OCI-LY7 (cell line): ENCODE results near the gene MYL11. TPM values are rescaled to one million over a fixed set of nuclear protein-coding genes. Genes with fewer than 3 reads are reported as not detected.
A peak's percentile ranks its signal among the peaks of the same experiment; 100 is the strongest.

Experiments
- BruUV-seq: library from RNA; stranded (reverse); fragments of 400-500 nt; replicated peaks from 2 replicates; lab custom pipeline; 2021; lab: Mats Ljungman, UMichigan
- CTCF ChIA-PET: fragments of 300-600 bp; sonication (Branson Sonifier 250); formaldehyde crosslinking; loops from one replicate; lab custom pipeline; 2022; ENCODE audit warnings: antibody characterized with exemption; ENCODE audit not compliant: unreplicated experiment; lab: Charles Lee
- POLR2A ChIA-PET: fragments of 300-600 bp; sonication (Branson Sonifier 250); formaldehyde crosslinking; loops from one replicate; lab custom pipeline; 2022; ENCODE audit warnings: antibody characterized with exemption; lab: Charles Lee
- DNase-seq: peaks from one replicate; pipeline ENCODE4 v3.0.0-alpha.2; 2015; ENCODE audit warnings: low spot score
- H2AFZ ChIP-seq: fragments of 200-600 bp; sonication (generic), shearing (Covaris generic); 2 replicates; pipeline ENCODE4 v1.6.1; 2014; ENCODE audit warnings: mild to moderate bottlenecking, antibody characterized with exemption, low read length, moderate library complexity
- H3K27ac ChIP-seq: fragments of 200-600 bp; sonication (generic); 2 replicates; pipeline ENCODE4 v1.5.1; 2014; ENCODE audit warnings: mixed run types, low read depth, mild to moderate bottlenecking, moderate library complexity, low read length, inconsistent platforms; ENCODE audit not compliant: poor library complexity, severe bottlenecking
- H3K36me3 ChIP-seq: fragments of 200-600 bp; sonication (generic); 2 replicates; pipeline ENCODE4 v1.6.1; 2014; ENCODE audit warnings: mild to moderate bottlenecking, antibody characterized with exemption, low read length, moderate library complexity, mixed read lengths; ENCODE audit not compliant: insufficient read depth
- H3K4me1 ChIP-seq: fragments of 200-600 bp; sonication (generic); 2 replicates; pipeline ENCODE4 v1.5.1; 2014; ENCODE audit warnings: mild to moderate bottlenecking, low read length; ENCODE audit not compliant: insufficient read depth, poor library complexity, severe bottlenecking
- H3K4me2 ChIP-seq: fragments of 200-600 bp; sonication (generic); 2 replicates; pipeline ENCODE4 v1.6.1; 2014; ENCODE audit warnings: mild to moderate bottlenecking, low read length
- H3K4me3 ChIP-seq: fragments of 200-600 bp; sonication (generic); 2 replicates; pipeline ENCODE4 v1.5.1; 2014; ENCODE audit warnings: mild to moderate bottlenecking, low read depth, low read length; ENCODE audit not compliant: poor library complexity, severe bottlenecking
- H3K79me2 ChIP-seq: fragments of 200-600 bp; sonication (generic); 2 replicates; pipeline ENCODE4 v1.6.1; 2016; ENCODE audit warnings: low read depth, mild to moderate bottlenecking, low read length, moderate library complexity, mixed read lengths; ENCODE audit not compliant: insufficient read depth
- H3K9me2 ChIP-seq: fragments of 200-600 bp; sonication (generic); 2 replicates; pipeline ENCODE4 v1.6.1; 2016; ENCODE audit warnings: mild to moderate bottlenecking, low read length, mixed read lengths; ENCODE audit not compliant: insufficient read depth
- H3K9me3 ChIP-seq: fragments of 200-600 bp; sonication (generic); 2 replicates; pipeline ENCODE4 v1.6.1; 2014; ENCODE audit warnings: mild to moderate bottlenecking, mixed run types, low read length, mixed read lengths
- H4K20me1 ChIP-seq: fragments of 200-600 bp; sonication (generic); 2 replicates; pipeline ENCODE4 v1.6.1; 2014; ENCODE audit warnings: mild to moderate bottlenecking, antibody characterized with exemption, low read length, moderate library complexity, mixed read lengths; ENCODE audit not compliant: insufficient read depth
- EZH2phosphoT487 ChIP-seq: fragments of 200-600 bp; sonication (generic); IDR thresholded peaks from 2 replicates; pipeline ENCODE4 v1.6.1; 2018; ENCODE audit warnings: low read depth, borderline replicate concordance, mild to moderate bottlenecking, mixed run types, antibody characterized with exemption, low read length, moderate library complexity, mixed read lengths
- intact Hi-C: fragments of 100-400 bp; cut with micrococcal nuclease; formaldehyde crosslinking; loops from one replicate; pipeline ENCODE4 v1.10.0; 2022; ENCODE audit not compliant: unreplicated experiment
- total RNA-seq, 2 experiments: library from RNA; depleted of rRNA in 1 of 2; stranded (reverse); fragments of >200 nt in 1 of 2; shearing (Covaris generic) in 1 of 2; gene quantifications; 2 replicates each; pipeline ENCODE4 v1.2.3, GENCODE V29; 2014 to 2022
- TF ChIP-seq, protein P1 (sequence below): fragments of 200-600 bp; sonication (generic); conservative IDR thresholded peaks from 2 replicates; pipeline ENCODE4 v1.5.1; 2014; ENCODE audit warnings: mild to moderate bottlenecking, antibody characterized with exemption, low read length, moderate library complexity, mixed read lengths

MYL11 gene
- total RNA-seq, 2 experiments from 2014 or later, result 3.2 to 3.9 TPM

- BruUV-seq, result no TSS peak
- intact Hi-C loops, result loop anchor here (10.0 kb wide), 1 partner anchor 307 kb away; the partner anchor contains the start of genes TBX6 and YPEL3
- Histone ChIP-seq H3K9me2 (no peaks in the 10 kb centered on the region), H3K27ac (no peak overlapping the region), H3K4me3 (no peak overlapping the region), H3K4me1 (peaks cover 7% of the 10 kb centered on the region), H4K20me1 (0 out of 2 replicates have a peak, but pooled peaks cover 4% of the 10 kb centered on the region), H3K4me2 (no peak overlapping the region), H3K9me3 (no peaks in the 10 kb centered on the region), H3K79me2 (peaks cover 4% of the 10 kb centered on the region), H3K36me3 (peaks cover 29% of the 10 kb centered on the region), H2AFZ (no peak overlapping the region)
- ChIA-PET POLR2A (interaction anchor here (1.6 kb wide), 1 partner anchor 19 kb away, joined by 3 read pairs; no protein-coding TSS in a partner anchor), CTCF (no interaction called here)
- DNase-seq, result no peak
- no peak for TF ChIP-seq EZH2phosphoT487
- TF ChIP-seq, protein P1, sequence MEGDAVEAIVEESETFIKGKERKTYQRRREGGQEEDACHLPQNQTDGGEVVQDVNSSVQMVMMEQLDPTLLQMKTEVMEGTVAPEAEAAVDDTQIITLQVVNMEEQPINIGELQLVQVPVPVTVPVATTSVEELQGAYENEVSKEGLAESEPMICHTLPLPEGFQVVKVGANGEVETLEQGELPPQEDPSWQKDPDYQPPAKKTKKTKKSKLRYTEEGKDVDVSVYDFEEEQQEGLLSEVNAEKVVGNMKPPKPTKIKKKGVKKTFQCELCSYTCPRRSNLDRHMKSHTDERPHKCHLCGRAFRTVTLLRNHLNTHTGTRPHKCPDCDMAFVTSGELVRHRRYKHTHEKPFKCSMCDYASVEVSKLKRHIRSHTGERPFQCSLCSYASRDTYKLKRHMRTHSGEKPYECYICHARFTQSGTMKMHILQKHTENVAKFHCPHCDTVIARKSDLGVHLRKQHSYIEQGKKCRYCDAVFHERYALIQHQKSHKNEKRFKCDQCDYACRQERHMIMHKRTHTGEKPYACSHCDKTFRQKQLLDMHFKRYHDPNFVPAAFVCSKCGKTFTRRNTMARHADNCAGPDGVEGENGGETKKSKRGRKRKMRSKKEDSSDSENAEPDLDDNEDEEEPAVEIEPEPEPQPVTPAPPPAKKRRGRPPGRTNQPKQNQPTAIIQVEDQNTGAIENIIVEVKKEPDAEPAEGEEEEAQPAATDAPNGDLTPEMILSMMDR, result no peak
These were observed 27.3 kb downstream of the MYL11 start for GRCh38 chr16:30401768-30402425.

DNA sequence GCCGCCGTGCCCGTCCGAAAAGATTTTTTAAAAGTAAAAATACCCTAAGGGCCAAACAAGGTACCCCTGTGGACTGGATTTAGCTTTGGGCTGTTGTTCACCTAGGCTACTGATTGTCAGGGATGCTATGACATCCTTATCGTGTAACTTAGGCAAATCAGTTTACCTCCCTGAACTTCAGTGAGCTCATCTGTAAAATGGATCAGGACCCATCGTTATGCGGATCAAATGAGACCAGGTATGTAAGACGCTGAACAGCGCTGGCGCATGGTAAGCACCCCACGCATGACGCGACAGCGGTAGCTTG is 32.1 kb downstream of the MYL11 start:
- Histone ChIP-seq H3K9me3 (no peaks in the 10 kb centered on the region), H2AFZ (peak overlapping the region; percentile 56; the same call in 1 of the 2 replicates), H3K4me3 (peak overlapping the region; percentile 84), H3K4me1 (peaks cover 28% of the 10 kb centered on the region), H3K79me2 (peaks cover 8% of the 10 kb centered on the region; the same call in 1 of the 2 replicates), H3K9me2 (no peaks in the 10 kb centered on the region), H3K36me3 (peaks cover 15% of the 10 kb centered on the region; the same call in 1 of the 2 replicates), H3K4me2 (peak overlapping the region; percentile 86), H3K27ac (peak overlapping the region; percentile 22), H4K20me1 (no peaks in the 10 kb centered on the region)
- no peak for DNase-seq
- intact Hi-C loops, result loop anchor here (10.0 kb wide), 1 partner anchor 312 kb away; the partner anchor contains the start of genes TBX6 and YPEL3
- CTCF ChIA-PET, result no interaction called here
- POLR2A ChIA-PET, result interaction anchor here (0.6 to 5.0 kb wide), 12 partner anchors 11 to 313 kb away, joined by 3 to 19 read pairs (median 4); partner anchors contain the start of genes SEPTIN1, TBC1D10B and ZNF48
- TF ChIP-seq EZH2phosphoT487, result no peak
- TF ChIP-seq, protein P1, result no peak
- BruUV-seq, result no TSS peak
